Ovary (tissue), 9 donors: Measurements from ENCODE around the gene ARV1. TPM values are rescaled to one million over a fixed set of nuclear protein-coding genes. Genes with fewer than 3 reads are reported as not detected.

ENCODE experiments used
- DNase-seq, 5 donors: peaks; one replicate each; pipeline ENCODE4 v3.0.0-alpha.2; 2019 to 2020
- H3K27ac ChIP-seq, 2 donors: fragments of 200-600 bp; one replicate each; pipeline versions ENCODE4 v1.5.1 to v1.8.0; 2019 to 2022
- H3K27me3 ChIP-seq: fragments of 200-600 bp; one replicate; pipeline ENCODE4 v1.8.0; 2022
- H3K36me3 ChIP-seq: fragments of 200-600 bp; sonication (generic); one replicate; pipeline ENCODE4 v1.5.1; 2019
- H3K4me1 ChIP-seq: one replicate; pipeline ENCODE4 v1.8.1; 2013; ENCODE audit warnings: mild to moderate bottlenecking, moderate library complexity; ENCODE audit not compliant: insufficient read depth
- H3K4me3 ChIP-seq: fragments of 200-600 bp; sonication (generic); one replicate; pipeline ENCODE4 v1.5.1; 2017
- H3K9me3 ChIP-seq, 2 donors: fragments of 200-600 bp in 1 of 2; sonication (generic) in 1 of 2; one replicate each; pipeline versions ENCODE4 v1.5.1 to v1.8.1; 2013 to 2019; ENCODE audit warnings: mild to moderate bottlenecking in 1 of 2, moderate library complexity in 1 of 2
- EP300 ChIP-seq: sonication (generic); formaldehyde crosslinking; IDR thresholded peaks from one replicate; pipeline ENCODE4 v1.6.1; 2017; ENCODE audit warnings: antibody characterized with exemption
- POLR2A ChIP-seq: fragments of 450-650 bp; IDR thresholded peaks from one replicate; pipeline ENCODE4 v1.6.1; 2017; ENCODE audit warnings: antibody characterized with exemption, mild to moderate bottlenecking, moderate library complexity
- WGBS, 3 donors: extraction: QIAGEN DNeasy Blood & Tissue Kit in 1 of 3; methylation state at CpG; one replicate each; pipeline versions ENCODE4 v1.1.5 to v1.1.7; 2013 to 2017; 5-methylcytosine and 5-hydroxymethylcytosine counted together
- intact Hi-C, 4 donors: fragments of 100-400 bp; cut with DNase I; formaldehyde crosslinking; loops; one replicate each; pipeline versions ENCODE4 v1.11.0 to v1.15.1; 2022 to 2023
- polyA plus RNA-seq, 2 donors: library from polyadenylated mRNA; stranded (reverse); fragments of 200-250 nt in 1 of 2; fragments of 350-450 nt in 1 of 2; fragmentation: Illumina TruSeq in 1 of 2; extraction: RNeasy Lipid Tissue Mini Kit (QIAGEN cat#74804) in 1 of 2; gene quantifications; one replicate each; pipeline ENCODE4 v1.2.3, GENCODE V29; 2013 to 2014
- total RNA-seq, 7 donors: library from RNA; depleted of rRNA in 2 of 7; stranded (reverse); fragments of >200 nt in 2 of 7; fragmentation: NEBNext Ultra II Directional in 3 of 7; extraction: Animal tissue kit (Norgen Biotek cat#: 25700) in 3 of 7; gene quantifications; one replicate each; pipeline versions ENCODE4 v1.1.0 to v1.2.4, GENCODE V29; 2016 to 2023
- TF ChIP-seq, protein P1 (sequence below), 3 donors: fragments of 450-650 bp in 2 of 3; fragments of 200-600 bp in 1 of 3; IDR thresholded peaks; one replicate each; pipeline versions ENCODE4 v1.5.1 to v1.8.0; 2016 to 2022; ENCODE audit warnings: antibody characterized with exemption in 3 of 3, mild to moderate bottlenecking in 1 of 3
- donor health status: DM: no; HTN: no; CAD: no; lungs with moderate emphysema.
- donor health status: DM: no; HTN: no; CAD: no.
- donor health status: Bipolar disorder and iron deficiency.
- donor health status: DM: yes; HTN: yes; CAD: no.
- donor health status: DM: no; HTN: no; CAD: no.
- donor health status: DM: yes; HTN: yes; CAD: no.

The ARV1 gene
- total and polyA plus RNA-seq, 9 donors = 9.0 to 19.2 (median 13.1) TPM

DNA sequence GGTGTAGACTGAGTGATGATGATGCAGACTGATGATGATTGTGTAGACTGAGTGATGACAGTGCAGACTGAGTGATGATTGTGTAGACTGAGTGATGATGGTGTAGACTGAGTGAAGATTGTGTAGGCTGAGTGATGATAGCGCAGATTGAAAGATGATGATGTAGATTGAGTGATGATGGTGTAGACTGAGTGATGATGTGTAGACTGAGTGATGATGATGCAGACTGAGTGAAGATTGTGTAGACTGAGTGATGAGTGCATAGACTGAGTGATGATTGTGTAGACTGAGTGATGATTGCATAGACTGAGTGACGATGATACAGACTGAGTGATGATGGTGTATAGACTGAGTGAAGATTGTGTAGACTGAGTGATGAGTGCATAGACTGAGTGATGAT is 32.5 kb downstream of the ARV1 start:
- H3K4me1 ChIP-seq = no peaks in the 10 kb centered on the region
- H3K27me3 ChIP-seq = no peaks in the 10 kb centered on the region
- 88 to 95% (median 93%) methylated on average over 2 of the region's 2 CpGs for WGBS, 3 donors
- TF ChIP-seq, protein P1, sequence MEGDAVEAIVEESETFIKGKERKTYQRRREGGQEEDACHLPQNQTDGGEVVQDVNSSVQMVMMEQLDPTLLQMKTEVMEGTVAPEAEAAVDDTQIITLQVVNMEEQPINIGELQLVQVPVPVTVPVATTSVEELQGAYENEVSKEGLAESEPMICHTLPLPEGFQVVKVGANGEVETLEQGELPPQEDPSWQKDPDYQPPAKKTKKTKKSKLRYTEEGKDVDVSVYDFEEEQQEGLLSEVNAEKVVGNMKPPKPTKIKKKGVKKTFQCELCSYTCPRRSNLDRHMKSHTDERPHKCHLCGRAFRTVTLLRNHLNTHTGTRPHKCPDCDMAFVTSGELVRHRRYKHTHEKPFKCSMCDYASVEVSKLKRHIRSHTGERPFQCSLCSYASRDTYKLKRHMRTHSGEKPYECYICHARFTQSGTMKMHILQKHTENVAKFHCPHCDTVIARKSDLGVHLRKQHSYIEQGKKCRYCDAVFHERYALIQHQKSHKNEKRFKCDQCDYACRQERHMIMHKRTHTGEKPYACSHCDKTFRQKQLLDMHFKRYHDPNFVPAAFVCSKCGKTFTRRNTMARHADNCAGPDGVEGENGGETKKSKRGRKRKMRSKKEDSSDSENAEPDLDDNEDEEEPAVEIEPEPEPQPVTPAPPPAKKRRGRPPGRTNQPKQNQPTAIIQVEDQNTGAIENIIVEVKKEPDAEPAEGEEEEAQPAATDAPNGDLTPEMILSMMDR (IDR thresholded peaks at IDR 0.05) = no peak
- DNase-seq = no peak
- no peaks in the 10 kb centered on the region for H3K36me3 ChIP-seq
- H3K9me3 ChIP-seq = no peaks in the 10 kb centered on the region
- no peak overlapping the region for H3K4me3 ChIP-seq
- no peak overlapping the region for H3K27ac ChIP-seq
- intact Hi-C loops = no loop called here

DNA sequence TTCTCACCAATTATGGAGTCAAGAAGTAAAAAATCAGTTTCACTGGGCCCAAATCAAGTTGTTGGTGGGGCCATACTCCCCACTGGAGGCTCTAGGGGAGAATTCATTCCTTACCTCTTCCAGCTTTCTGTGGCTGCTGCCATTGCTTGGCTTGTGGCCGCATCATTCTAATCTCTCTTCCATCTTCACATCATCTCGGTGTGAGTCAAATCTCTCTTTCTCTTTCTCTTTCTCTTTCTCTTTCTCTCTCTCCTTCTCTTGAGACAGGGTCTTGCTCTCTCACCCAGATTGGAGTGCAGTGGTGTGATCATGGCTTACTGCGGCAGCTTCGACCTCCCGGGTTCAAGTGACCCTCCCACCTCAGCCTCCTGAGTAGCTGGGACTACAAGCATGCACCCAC is 33.1 kb downstream of the ARV1 start:
- intact Hi-C loops = no loop called here
- H3K9me3 ChIP-seq = no peaks in the 10 kb centered on the region
- no peak for DNase-seq
- 95 to 96% (median 95%) methylated on average over 5 of the region's 5 CpGs for WGBS, 3 donors
- H3K4me3 ChIP-seq = no peak overlapping the region
- TF ChIP-seq, protein P1 (IDR thresholded peaks at IDR 0.05) = no peak
- TF ChIP-seq EP300 (no peak), POLR2A (no peak)
- H3K36me3 ChIP-seq = no peaks in the 10 kb centered on the region
- H3K27me3 ChIP-seq = no peaks in the 10 kb centered on the region
- H3K27ac ChIP-seq = no peak overlapping the region
- H3K4me1 ChIP-seq = no peaks in the 10 kb centered on the region

DNA sequence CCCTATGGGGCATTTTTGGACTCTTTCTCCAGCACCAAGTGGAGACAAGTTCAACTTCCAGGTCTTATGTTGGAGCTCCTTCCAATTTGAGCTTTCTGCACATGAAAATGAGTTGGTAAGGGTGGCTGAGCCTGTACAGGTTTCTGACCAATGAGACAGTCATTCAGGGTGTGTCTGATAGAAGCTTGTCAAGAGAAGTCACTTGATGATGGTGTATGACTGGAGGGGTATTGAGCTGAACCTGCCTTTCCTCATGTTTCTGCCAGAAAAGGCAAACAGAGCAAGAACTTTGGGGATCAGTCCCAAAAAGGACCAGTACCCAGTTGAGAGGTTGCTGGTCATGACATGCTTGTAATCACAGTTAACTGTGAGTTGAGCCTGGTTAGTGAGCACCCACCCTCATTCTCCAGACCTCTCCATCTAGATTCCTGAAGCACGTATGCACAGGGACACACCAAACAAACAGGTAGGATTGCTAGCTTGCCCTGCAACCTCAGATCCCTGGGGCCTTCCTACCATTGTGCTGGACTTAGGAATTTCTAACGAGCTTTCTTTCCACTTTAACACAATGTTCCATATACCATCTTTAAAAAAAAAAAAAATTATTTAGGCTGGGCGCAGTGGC is 34.6 kb downstream of the ARV1 start:
- H3K9me3 ChIP-seq = no peaks in the 10 kb centered on the region
- H3K27ac ChIP-seq = no peak overlapping the region
- H3K36me3 ChIP-seq = no peaks in the 10 kb centered on the region
- H3K27me3 ChIP-seq = no peaks in the 10 kb centered on the region
- TF ChIP-seq, protein P1 (IDR thresholded peaks at IDR 0.05) = no peak
- TF ChIP-seq POLR2A (no peak), EP300 (no peak)
- no peak overlapping the region for H3K4me3 ChIP-seq
- no peaks in the 10 kb centered on the region for H3K4me1 ChIP-seq
- no peak for DNase-seq
- 84 to 85% (median 84%) methylated on average over 3 of the region's 3 CpGs for WGBS, 3 donors
- intact Hi-C loops = no loop called here

DNA sequence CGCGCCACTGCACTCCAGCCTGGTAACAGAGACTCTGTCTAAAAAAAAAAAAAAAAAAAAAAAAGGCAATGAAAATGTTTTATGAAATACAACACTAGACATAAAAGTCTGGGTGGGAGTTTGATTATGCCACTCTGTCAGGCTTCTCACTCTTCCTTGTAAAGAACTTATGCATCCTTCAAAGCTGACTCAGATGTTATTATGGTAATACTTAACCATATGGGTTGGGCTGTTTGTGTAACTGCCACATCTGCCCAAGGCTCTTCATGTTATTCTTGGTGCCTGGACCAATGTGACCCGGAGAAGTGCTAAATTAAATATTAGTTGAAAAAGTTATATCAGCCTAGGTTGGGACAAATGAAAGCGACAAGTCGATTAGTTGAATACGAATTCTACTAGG is 37.3 kb downstream of the ARV1 start:
- H3K4me1 ChIP-seq = no peaks in the 10 kb centered on the region
- WGBS, 3 donors = 89 to 95% (median 90%) methylated on average over 6 of the region's 6 CpGs

More for the DNA sequence above, 37.3 kb downstream of the ARV1 start:
- Histone ChIP-seq H3K27me3 (no peaks in the 10 kb centered on the region), H3K4me3 (no peak overlapping the region), H3K9me3 (no peaks in the 10 kb centered on the region), H3K27ac (no peak overlapping the region), H3K36me3 (no peaks in the 10 kb centered on the region)
- intact Hi-C loops = no loop called here
- TF ChIP-seq, protein P1 (IDR thresholded peaks at IDR 0.05) = no peak
- TF ChIP-seq EP300 (no peak), POLR2A (no peak)
- no peak for DNase-seq
